Naive thymus-derived CD8-positive, alpha-beta T cell (primary cell): ENCODE data around the gene SPCS3. TPM values are rescaled to one million over a fixed set of nuclear protein-coding genes. Genes with fewer than 3 reads are reported as not detected.
"Not testable (repeated sequence)": the region's sequence is repeated elsewhere in the genome, so short reads cannot be mapped to it uniquely, and the experiment has no call there.

ENCODE experiments used
- ATAC-seq, 2 donors: fragments of 150-1000 bp; cut with Tn5 transposase in 1 of 2; sonication (Bioruptor Pico), chemical (Tn5 transposase) in 1 of 2; 1 replicate in 1 of 2; 2 replicates in 1 of 2; pipeline ENCODE4 v1.10.0; 2021; ENCODE audit warnings: mild to moderate bottlenecking in 2 of 2, moderate library complexity in 2 of 2
- POLR2A ChIA-PET: fragments of 350-600 bp; sonication (Branson Sonifier 250); formaldehyde crosslinking; loops from one replicate; lab custom pipeline; 2021; ENCODE audit warnings: antibody characterized with exemption; lab: Charles Lee
- DNase-seq, 10 donors: peaks; one replicate each; pipeline versions ENCODE4 v3.0.0 to v3.0.0-alpha.2; 2020 to 2022
- H3K27ac Mint-ChIP-seq, 10 donors: one replicate each; pipeline ENCODE4 v1.8.0; 2020 to 2022; ENCODE audit warnings: mild to moderate bottlenecking in 10 of 10, mixed read lengths in 10 of 10, moderate library complexity in 4 of 10, inconsistent platforms in 1 of 10
- H3K27me3 Mint-ChIP-seq, 5 donors: one replicate each; pipeline ENCODE4 v1.8.0; 2021 to 2022; ENCODE audit warnings: mixed read lengths in 5 of 5
- H3K36me3 Mint-ChIP-seq, 3 donors: one replicate each; pipeline ENCODE4 v1.8.0; 2020 to 2022; ENCODE audit warnings: mixed read lengths in 3 of 3, mild to moderate bottlenecking in 2 of 3, inconsistent platforms in 1 of 3
- H3K4me1 Mint-ChIP-seq, 4 donors: one replicate each; pipeline ENCODE4 v1.8.0; 2021 to 2022; ENCODE audit warnings: mixed read lengths in 4 of 4
- H3K4me3 Mint-ChIP-seq, 10 donors: one replicate each; pipeline ENCODE4 v1.8.0; 2020 to 2022; ENCODE audit warnings: mild to moderate bottlenecking in 10 of 10, mixed read lengths in 10 of 10, moderate library complexity in 6 of 10, inconsistent platforms in 1 of 10
- H3K9me3 Mint-ChIP-seq, 9 donors: one replicate each; pipeline ENCODE4 v1.8.0; 2020 to 2022; ENCODE audit warnings: mixed read lengths in 9 of 9, mild to moderate bottlenecking in 3 of 9, inconsistent platforms in 1 of 9, moderate library complexity in 1 of 9
- polyA plus RNA-seq, 3 donors: library from polyadenylated mRNA; unstranded; fragments of 300-500 nt; fragmentation: Illumina TruSeq; gene quantifications; one replicate each; pipeline ENCODE4 v1.2.3, GENCODE V29; 2021
- total RNA-seq, 8 experiments: library from RNA in 2 of 8; stranded (reverse) in 2 of 8; gene quantifications; one replicate each; pipeline ENCODE4 v1.2.3 and lab custom pipeline; 2021 to 2026

Gene SPCS3
- total and polyA plus RNA-seq, 5 experiments from 2014 or later = 33.7 to 155 (median 64.4) TPM

- Mint-ChIP-seq H3K9me3 (peaks cover 0 to 1% (median 0%) of the 10 kb centered on the region in 9 donors), H3K4me1 (no peaks in the 10 kb centered on the region), H3K27me3 (peaks cover 7 to 33% (median 24%) of the 10 kb centered on the region in 5 donors), H3K36me3 (no peaks in the 10 kb centered on the region), H3K4me3 (no peak overlapping the region), H3K27ac (no peak overlapping the region)
- POLR2A ChIA-PET = interaction anchor here (1.4 kb wide), 1 partner anchor 11 kb away, joined by 4 read pairs; no protein-coding TSS in a partner anchor
- ATAC-seq (no peak), DNase-seq (no peak)
Observed at GRCh38 chr4:176308441-176308840, 11.3 kb upstream of the SPCS3 start.

- no peak for ATAC-seq
- POLR2A ChIA-PET = no interaction called here
Observed at GRCh38 chr4:176309046-176309445, 10.7 kb upstream of the SPCS3 start.

GRCh38 chr4:176309772-176310171 is 10.0 kb upstream of the SPCS3 start:
- POLR2A ChIA-PET = no interaction called here
- Mint-ChIP-seq H3K4me3 (no peak overlapping the region), H3K4me1 (no peaks in the 10 kb centered on the region), H3K27ac (no peak overlapping the region), H3K9me3 (no peaks in the 10 kb centered on the region), H3K27me3 (peaks cover 4 to 19% (median 14%) of the 10 kb centered on the region in 5 donors), H3K36me3 (no peaks in the 10 kb centered on the region)
- ATAC-seq = no peak
- no peak for DNase-seq

More at GRCh38 chr4:176309046-176309445, 10.7 kb upstream of the SPCS3 start:
- no peak for DNase-seq
- Mint-ChIP-seq H3K27ac (no peak overlapping the region), H3K4me1 (no peaks in the 10 kb centered on the region), H3K36me3 (no peaks in the 10 kb centered on the region), H3K9me3 (no peaks in the 10 kb centered on the region), H3K27me3 (peaks cover 4 to 27% (median 21%) of the 10 kb centered on the region in 5 donors), H3K4me3 (no peak overlapping the region)

DNA sequence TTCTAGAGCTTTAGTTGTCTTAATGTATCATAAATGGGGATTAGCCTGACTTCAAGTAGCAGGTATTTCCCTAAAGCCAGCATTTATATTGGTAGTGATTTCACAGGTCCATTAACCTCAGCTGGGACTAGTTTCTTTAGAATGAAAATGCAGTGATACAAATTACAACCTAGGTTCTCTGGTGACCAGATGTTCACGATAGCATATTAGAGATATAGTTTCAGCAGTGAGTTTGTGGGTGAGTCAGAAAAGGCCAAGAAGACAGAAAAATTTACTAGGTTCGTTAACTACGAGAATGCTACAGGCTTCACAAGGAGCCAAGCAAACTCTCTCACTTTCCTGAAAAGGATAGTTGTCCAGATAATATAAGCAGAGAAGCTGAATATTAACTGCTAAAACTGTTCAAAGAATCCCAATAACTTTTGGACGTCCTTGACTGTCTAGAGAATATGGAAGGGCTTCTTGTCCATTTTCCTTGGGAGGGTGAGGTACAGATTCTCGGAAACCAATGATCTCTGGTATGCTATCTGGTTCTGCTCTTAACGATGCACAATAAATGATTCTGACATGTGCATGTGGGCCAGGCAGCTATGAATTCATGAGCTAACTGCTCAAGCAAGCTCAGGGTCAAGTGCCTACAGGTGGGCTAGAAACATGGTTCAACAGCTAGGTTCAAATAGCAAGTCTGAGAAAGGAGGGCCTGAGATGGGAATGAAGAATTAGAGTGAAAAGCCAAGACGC is 6.0 kb upstream of the SPCS3 start:
- Mint-ChIP-seq H3K9me3 (no peaks in the 10 kb centered on the region), H3K4me3 (no peak overlapping the region), H3K27ac (no peak overlapping the region), H3K36me3 (no peaks in the 10 kb centered on the region), H3K4me1 (peaks cover 0 to 10% (median 10%) of the 10 kb centered on the region in 4 donors), H3K27me3 (peaks cover 0 to 2% (median 0%) of the 10 kb centered on the region in 5 donors)
- no peak for ATAC-seq
- POLR2A ChIA-PET = no interaction called here
- DNase-seq = no peak

GRCh38 chr4:176319151-176319703 is 539 bp upstream of the SPCS3 start:
- H3K4me1 Mint-ChIP-seq = peaks cover 15 to 51% (median 42%) of the 10 kb centered on the region in 4 donors
- peak overlapping the region; percentile 90 to 96 (median 95) for H3K27ac Mint-ChIP-seq
- DNase-seq (no peak), ATAC-seq (peak in 1 of 2 donors; percentile 0)
- peaks cover 0 to 15% (median 0%) of the 10 kb centered on the region in 3 donors for H3K36me3 Mint-ChIP-seq
- H3K27me3 Mint-ChIP-seq = no peaks in the 10 kb centered on the region
- POLR2A ChIA-PET = interaction anchor here (0.7 to 1.2 kb wide), 3 partner anchors 12 to 124 kb away, joined by 4 to 5 read pairs (median 4); partner anchors contain the start of gene SPATA4
- H3K9me3 Mint-ChIP-seq = no peaks in the 10 kb centered on the region
- peak overlapping the region; percentile 86 to 96 (median 93) for H3K4me3 Mint-ChIP-seq

DNA sequence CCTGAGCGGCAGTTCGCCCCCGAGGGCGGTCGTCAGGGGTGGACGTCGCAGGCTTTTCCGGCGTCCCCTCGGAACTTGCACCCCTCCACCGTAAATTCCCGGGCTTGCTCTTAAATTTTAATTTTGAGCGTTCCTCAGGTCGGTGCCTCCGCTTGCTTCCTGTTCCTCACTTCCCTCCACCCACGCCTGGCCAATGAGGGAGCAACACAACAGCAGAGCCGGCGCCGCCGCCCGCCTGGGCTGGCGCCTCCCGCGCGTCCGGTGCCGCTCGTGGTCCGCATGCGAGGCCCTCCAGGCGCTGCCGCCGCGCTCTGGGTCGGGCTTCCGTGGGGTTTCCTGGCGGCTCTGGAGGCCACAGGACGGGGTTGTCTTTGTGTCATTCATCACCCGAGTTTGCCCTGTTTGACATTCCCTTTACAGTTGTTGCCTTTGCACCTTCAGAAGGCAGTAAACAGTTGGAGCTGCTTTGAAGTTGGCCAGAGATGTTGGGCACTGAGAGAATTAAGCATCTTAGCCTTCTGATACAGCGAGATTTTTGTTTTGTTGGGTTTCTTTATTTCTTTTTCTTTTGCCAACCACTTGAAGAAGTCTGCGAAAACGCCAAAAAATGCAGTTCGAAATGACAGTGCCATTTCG is 692 bp downstream of the SPCS3 start:
- H3K36me3 Mint-ChIP-seq = peaks cover 0 to 17% (median 0%) of the 10 kb centered on the region in 3 donors
- POLR2A ChIA-PET = interaction anchor here (1.5 kb wide), 1 partner anchor 124 kb away, joined by 6 read pairs; no protein-coding TSS in a partner anchor
- peak overlapping the region; percentile 86 to 98 (median 92) for H3K4me3 Mint-ChIP-seq
- peaks cover 18 to 63% (median 50%) of the 10 kb centered on the region in 4 donors for H3K4me1 Mint-ChIP-seq
- ATAC-seq (peak; percentile 70 to 81), DNase-seq (peak; percentile 76 to 89 (median 82))
- no peaks in the 10 kb centered on the region for H3K27me3 Mint-ChIP-seq
- peak overlapping the region; percentile 87 to 97 (median 94) for H3K27ac Mint-ChIP-seq
- no peaks in the 10 kb centered on the region for H3K9me3 Mint-ChIP-seq

DNA sequence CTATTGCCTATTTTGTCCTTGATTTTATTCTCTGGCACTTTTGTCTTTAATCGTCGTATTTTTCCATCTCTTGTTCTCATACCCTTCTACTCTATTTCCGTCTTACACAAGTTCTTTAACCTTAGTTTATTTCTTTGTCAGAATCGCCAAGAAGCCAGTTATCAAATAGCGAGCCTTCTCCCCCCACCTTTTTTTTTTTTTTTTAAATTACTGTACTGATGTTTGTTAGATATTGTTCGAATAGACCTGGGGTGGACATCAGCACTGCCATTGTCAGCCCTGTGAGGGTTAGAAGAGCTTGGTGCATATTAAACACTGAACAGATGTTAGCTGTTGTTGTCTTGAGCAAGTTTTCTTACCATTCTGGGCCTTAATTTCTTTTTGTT is 1.2 kb downstream of the SPCS3 start:
- Mint-ChIP-seq H3K36me3 (peaks cover 0 to 17% (median 0%) of the 10 kb centered on the region in 3 donors), H3K4me3 (peak overlapping the region; percentile 86 to 98 (median 92)), H3K27me3 (no peaks in the 10 kb centered on the region), H3K4me1 (peaks cover 18 to 67% (median 50%) of the 10 kb centered on the region in 4 donors), H3K9me3 (no peaks in the 10 kb centered on the region), H3K27ac (peak overlapping the region; percentile 87 to 97 (median 94))
- POLR2A ChIA-PET = interaction anchor here (1.5 kb wide), 1 partner anchor 125 kb away, joined by 6 read pairs; no protein-coding TSS in a partner anchor
- ATAC-seq (no peak), DNase-seq (no peak)

DNA sequence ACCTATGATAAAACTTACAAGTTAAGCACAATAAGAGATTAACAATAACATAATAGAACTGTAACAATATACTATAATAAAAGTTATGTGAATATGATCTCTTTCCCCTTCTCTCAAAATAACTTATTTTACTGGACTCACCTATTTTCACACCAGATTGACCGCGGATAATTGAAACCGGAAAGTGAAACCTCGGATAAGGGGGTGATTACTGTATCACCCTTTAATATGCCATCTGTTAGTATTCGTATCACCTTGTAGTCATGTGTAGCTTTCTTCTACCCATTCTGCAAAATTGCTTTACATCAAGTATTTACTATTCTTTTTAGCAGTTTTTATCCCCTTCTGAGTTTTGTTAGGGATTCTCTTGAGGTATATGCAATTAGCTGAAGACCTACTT is 1.8 kb downstream of the SPCS3 start:
- Mint-ChIP-seq H3K4me3 (peak overlapping the region; percentile 86 to 98 (median 92)), H3K9me3 (no peaks in the 10 kb centered on the region), H3K36me3 (peaks cover 0 to 17% (median 0%) of the 10 kb centered on the region in 3 donors), H3K4me1 (peaks cover 18 to 73% (median 52%) of the 10 kb centered on the region in 4 donors), H3K27me3 (no peaks in the 10 kb centered on the region), H3K27ac (peak overlapping the region in 8 of 10 donors; percentile 61 to 96 (median 92))
- POLR2A ChIA-PET = interaction anchor here (1.5 kb wide), 1 partner anchor 125 kb away, joined by 6 read pairs; no protein-coding TSS in a partner anchor
- ATAC-seq (no peak), DNase-seq (no peak)

GRCh38 chr4:176323511-176324160 is 3.9 kb downstream of the SPCS3 start:
- H3K4me1 Mint-ChIP-seq = peaks cover 20 to 83% (median 48%) of the 10 kb centered on the region in 4 donors
- ATAC-seq (no peak), DNase-seq (no peak)
- H3K36me3 Mint-ChIP-seq = peaks cover 0 to 36% (median 0%) of the 10 kb centered on the region in 3 donors
- POLR2A ChIA-PET = no interaction called here
- H3K4me3 Mint-ChIP-seq = peak overlapping the region in 8 of 10 donors; percentile 6 to 61 (median 33)
- peak overlapping the region in 2 of 10 donors; percentile 38 to 72 for H3K27ac Mint-ChIP-seq
- no peaks in the 10 kb centered on the region for H3K9me3 Mint-ChIP-seq
- H3K27me3 Mint-ChIP-seq = no peaks in the 10 kb centered on the region

- not testable (repeated sequence) for ATAC-seq, H3K27me3 Mint-ChIP-seq, H3K9me3 Mint-ChIP-seq, DNase-seq
- peaks cover 20 to 75% (median 45%) of the 10 kb centered on the region in 4 donors for H3K4me1 Mint-ChIP-seq
- H3K36me3 Mint-ChIP-seq = peaks cover 0 to 43% (median 0%) of the 10 kb centered on the region in 3 donors
- H3K4me3 Mint-ChIP-seq = peak overlapping the region in 8 of 10 donors; percentile 1 to 72 (median 56)
- peak overlapping the region in 3 of 10 donors; percentile 18 to 70 (median 62) for H3K27ac Mint-ChIP-seq
- POLR2A ChIA-PET = interaction anchor here (1.1 kb wide), 1 partner anchor 132 kb away, joined by 3 read pairs; no protein-coding TSS in a partner anchor
Observed at GRCh38 chr4:176324876-176325275, 5.1 kb downstream of the SPCS3 start.

- POLR2A ChIA-PET = no interaction called here
- peak overlapping the region in 1 of 10 donors; percentile 53 for H3K4me3 Mint-ChIP-seq
- peak overlapping the region in 8 of 10 donors; percentile 12 to 77 (median 52) for H3K27ac Mint-ChIP-seq
- DNase-seq (peak in 1 of 10 donors; percentile 14), ATAC-seq (peak in 1 of 2 donors; percentile 55)
- H3K36me3 Mint-ChIP-seq = peaks cover 4 to 47% (median 11%) of the 10 kb centered on the region in 3 donors
- peaks cover 18 to 35% (median 29%) of the 10 kb centered on the region in 4 donors for H3K4me1 Mint-ChIP-seq
- no peaks in the 10 kb centered on the region for H3K27me3 Mint-ChIP-seq
- H3K9me3 Mint-ChIP-seq = no peaks in the 10 kb centered on the region
Observed at GRCh38 chr4:176333076-176333475, 13.3 kb downstream of the SPCS3 start.

DNA sequence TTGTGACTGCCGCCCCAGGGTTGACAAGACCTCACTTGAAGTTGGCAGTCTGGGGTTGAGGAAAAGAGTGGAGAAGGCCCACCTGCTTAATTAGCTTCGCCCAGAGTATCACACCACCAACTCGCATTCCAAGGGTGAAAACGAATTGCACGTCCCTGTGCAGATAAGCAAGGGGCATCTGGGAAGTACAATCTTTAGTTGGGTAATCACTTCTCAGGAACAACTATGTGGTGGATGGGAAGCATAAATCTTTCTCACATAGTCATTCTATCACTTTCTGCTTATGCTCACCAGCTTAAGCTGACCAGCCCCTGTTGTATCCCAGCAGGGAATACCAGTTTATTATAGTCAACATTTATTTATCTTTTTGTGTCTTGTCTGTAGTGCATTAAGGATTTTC is 14.3 kb downstream of the SPCS3 start:
- H3K4me3 Mint-ChIP-seq = no peak overlapping the region
- no peaks in the 10 kb centered on the region for H3K9me3 Mint-ChIP-seq
- peaks cover 4 to 40% (median 11%) of the 10 kb centered on the region in 3 donors for H3K36me3 Mint-ChIP-seq
- POLR2A ChIA-PET = no interaction called here
- peak overlapping the region in 2 of 10 donors; percentile 55 to 84 for H3K27ac Mint-ChIP-seq
- no peaks in the 10 kb centered on the region for H3K27me3 Mint-ChIP-seq
- H3K4me1 Mint-ChIP-seq = peaks cover 18 to 35% (median 26%) of the 10 kb centered on the region in 4 donors
- DNase-seq (no peak), ATAC-seq (no peak)
